Pancreas (tissue), 10 donors: ENCODE results near the gene PLEKHA5. TPM values are rescaled to one million over a fixed set of nuclear protein-coding genes. Genes with fewer than 3 reads are reported as not detected.

Experiments
- ATAC-seq, 4 donors: fragments of 200-7000 bp; cut with Tn5 transposase; one replicate each; pipeline versions ENCODE4 v1.8.0 to v1.9.1; 2020; ENCODE audit warnings: mild to moderate bottlenecking in 4 of 4, moderate library complexity in 4 of 4
- DNase-seq, 6 donors: peaks; one replicate each; pipeline ENCODE4 v3.0.0-alpha.2; 2020
- FAIRE-seq: peaks from 2 replicates; lab custom pipeline; 2012; peaks lifted over from hg19 to GRCh38; lab: Jason Lieb, UNC
- H3K27ac ChIP-seq, 4 donors: fragments of 200-600 bp; sonication (generic); 1 replicate in 3 of 4; 2 replicates in 1 of 4; pipeline versions ENCODE4 v1.5.0 to v1.8.0; 2020
- H3K27me3 ChIP-seq, 4 donors: fragments of 200-600 bp; one replicate each; pipeline ENCODE4 v1.8.0; 2021
- H3K36me3 ChIP-seq, 3 donors: fragments of 200-600 bp; sonication (generic) in 1 of 3; one replicate each; pipeline versions ENCODE4 v1.5.0 to v1.8.0; 2020 to 2021
- H3K4me1 ChIP-seq, 3 donors: fragments of 200-600 bp; one replicate each; pipeline ENCODE4 v1.8.0; 2021
- H3K4me3 ChIP-seq, 4 donors: fragments of 200-600 bp; sonication (generic) in 2 of 4; one replicate each; pipeline versions ENCODE4 v1.5.0 to v1.8.0; 2020 to 2021
- H3K9me3 ChIP-seq, 4 donors: fragments of 200-600 bp; one replicate each; pipeline ENCODE4 v1.8.0; 2021
- WGBS, 2 donors: extraction: QIAGEN DNeasy Blood & Tissue Kit; methylation state at CpG; one replicate each; pipeline ENCODE4 v1.1.7; 2013; 5-methylcytosine and 5-hydroxymethylcytosine counted together
- intact Hi-C, 3 donors: fragments of 100-400 bp; cut with DNase I; formaldehyde crosslinking; loops; one replicate each; pipeline versions ENCODE4 v1.11.1 to v1.14.2; 2022
- polyA plus RNA-seq, 2 donors: library from polyadenylated mRNA; stranded (reverse); fragments of 200-250 nt; gene quantifications; one replicate each; pipeline ENCODE4 v1.2.3, GENCODE V29; 2013
- total RNA-seq, 6 donors: library from RNA; stranded (reverse); fragmentation: NEBNext Ultra II Directional in 4 of 6; extraction: Animal tissue kit (Norgen Biotek cat#: 25700) in 4 of 6; gene quantifications; one replicate each; pipeline versions ENCODE4 v1.2.1 to v1.2.4, GENCODE V29; 2021 to 2023
- TF ChIP-seq, protein P1 (sequence below), 4 donors: fragments of 200-600 bp; sonication (generic) in 3 of 4; IDR thresholded peaks; one replicate each; pipeline versions ENCODE4 v1.5.0 to v1.8.0; 2021; ENCODE audit warnings: antibody characterized with exemption in 4 of 4
- donor health status: healthy with polysubstance abuse.
- donor health status: DM: no; HTN: no; CAD: no; lungs with moderate emphysema.
- donor health status: DM: no; HTN: no; CAD: no.
- donor health status: control.
- donor health status: control.
- donor health status: Bipolar disorder and iron deficiency.
- donor health status: DM: yes; HTN: yes; CAD: no.
- donor health status: DM: no; HTN: no; CAD: no.
- donor health status: DM: no; HTN: no; CAD: no.
- donor health status: DM: yes; HTN: yes; CAD: no.

Gene PLEKHA5
- total and polyA plus RNA-seq, 8 donors, result 10.3 to 26.4 (median 17.5) TPM

DNA sequence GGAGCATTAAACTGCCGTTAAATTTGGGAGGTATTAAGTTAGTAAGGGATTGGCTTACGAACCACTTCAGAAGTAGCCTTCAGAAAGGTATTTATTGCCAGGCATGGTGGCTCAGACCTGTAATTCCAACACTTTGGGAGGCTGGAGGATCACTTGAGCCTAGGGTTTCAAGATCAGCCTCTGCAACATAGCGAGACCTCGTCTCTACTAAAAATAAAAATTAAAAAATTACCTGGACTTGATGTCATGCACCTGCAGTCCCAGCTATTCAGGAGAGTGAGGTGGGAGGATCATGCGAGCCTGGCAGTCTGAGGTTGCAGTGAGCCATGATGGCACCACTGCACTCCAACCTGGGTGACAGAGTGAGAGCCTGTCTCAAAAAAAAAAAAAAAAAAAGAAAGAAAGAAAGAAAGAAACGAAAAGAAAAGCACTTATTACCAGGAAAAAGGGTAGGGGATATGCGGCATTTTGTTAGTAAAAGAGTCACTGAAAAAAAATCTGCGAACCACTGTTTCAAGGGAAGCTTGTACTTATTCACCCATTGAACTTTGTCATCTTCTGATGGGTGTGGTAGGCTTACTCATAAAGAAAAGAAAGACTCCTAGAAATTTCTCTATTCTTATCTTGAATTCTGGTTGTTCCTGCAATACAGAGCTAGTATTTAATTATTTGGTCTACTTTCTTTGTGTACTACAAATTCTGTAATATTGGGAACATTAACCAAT is 33.6 kb upstream of the PLEKHA5 start:
- Histone ChIP-seq H3K36me3 (no peaks in the 10 kb centered on the region), H3K9me3 (no peaks in the 10 kb centered on the region), H3K4me1 (peaks cover 0 to 10% (median 4%) of the 10 kb centered on the region in 3 donors), H3K27me3 (no peaks in the 10 kb centered on the region), H3K4me3 (no peak overlapping the region), H3K27ac (no peak overlapping the region)
- FAIRE-seq (no peak), ATAC-seq (peak in 1 of 4 donors; percentile 32), DNase-seq (no peak)
- TF ChIP-seq, protein P1, sequence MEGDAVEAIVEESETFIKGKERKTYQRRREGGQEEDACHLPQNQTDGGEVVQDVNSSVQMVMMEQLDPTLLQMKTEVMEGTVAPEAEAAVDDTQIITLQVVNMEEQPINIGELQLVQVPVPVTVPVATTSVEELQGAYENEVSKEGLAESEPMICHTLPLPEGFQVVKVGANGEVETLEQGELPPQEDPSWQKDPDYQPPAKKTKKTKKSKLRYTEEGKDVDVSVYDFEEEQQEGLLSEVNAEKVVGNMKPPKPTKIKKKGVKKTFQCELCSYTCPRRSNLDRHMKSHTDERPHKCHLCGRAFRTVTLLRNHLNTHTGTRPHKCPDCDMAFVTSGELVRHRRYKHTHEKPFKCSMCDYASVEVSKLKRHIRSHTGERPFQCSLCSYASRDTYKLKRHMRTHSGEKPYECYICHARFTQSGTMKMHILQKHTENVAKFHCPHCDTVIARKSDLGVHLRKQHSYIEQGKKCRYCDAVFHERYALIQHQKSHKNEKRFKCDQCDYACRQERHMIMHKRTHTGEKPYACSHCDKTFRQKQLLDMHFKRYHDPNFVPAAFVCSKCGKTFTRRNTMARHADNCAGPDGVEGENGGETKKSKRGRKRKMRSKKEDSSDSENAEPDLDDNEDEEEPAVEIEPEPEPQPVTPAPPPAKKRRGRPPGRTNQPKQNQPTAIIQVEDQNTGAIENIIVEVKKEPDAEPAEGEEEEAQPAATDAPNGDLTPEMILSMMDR (IDR thresholded peaks at IDR 0.05), result no peak
- 87 to 89% methylated on average over 8 of the region's 8 CpGs for WGBS, 2 donors
- intact Hi-C loops, result no loop called here

DNA sequence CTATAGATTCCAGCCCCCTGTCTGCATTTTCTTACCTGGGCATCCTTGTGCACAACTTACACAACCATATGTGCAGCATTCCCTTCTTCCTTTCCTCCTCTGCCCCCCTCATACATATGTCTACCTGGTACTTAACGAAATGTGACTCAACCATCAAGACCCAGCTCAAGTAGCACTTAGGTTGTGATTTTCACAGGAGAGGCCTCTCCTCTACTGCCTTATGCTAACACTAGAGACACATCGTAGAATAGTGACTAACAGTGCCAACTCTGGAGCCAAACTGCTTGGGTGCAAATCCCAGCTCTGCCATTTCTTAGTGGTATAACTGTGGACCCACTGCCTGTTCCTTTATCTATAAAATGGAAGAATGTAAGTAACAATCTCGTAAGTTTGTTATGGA is 24.1 kb upstream of the PLEKHA5 start:
- no peak for FAIRE-seq
- ATAC-seq, result no peak
- Histone ChIP-seq H3K9me3 (no peaks in the 10 kb centered on the region), H3K4me1 (no peaks in the 10 kb centered on the region), H3K27ac (no peak overlapping the region), H3K4me3 (no peak overlapping the region), H3K27me3 (no peaks in the 10 kb centered on the region), H3K36me3 (no peaks in the 10 kb centered on the region)
- no peak for DNase-seq
- 85 to 92% methylated on average over 3 of the region's 3 CpGs for whole genome bisulfite sequencing, 2 donors
- TF ChIP-seq, protein P1 (IDR thresholded peaks at IDR 0.05), result no peak
- intact Hi-C loops, result no loop called here

DNA sequence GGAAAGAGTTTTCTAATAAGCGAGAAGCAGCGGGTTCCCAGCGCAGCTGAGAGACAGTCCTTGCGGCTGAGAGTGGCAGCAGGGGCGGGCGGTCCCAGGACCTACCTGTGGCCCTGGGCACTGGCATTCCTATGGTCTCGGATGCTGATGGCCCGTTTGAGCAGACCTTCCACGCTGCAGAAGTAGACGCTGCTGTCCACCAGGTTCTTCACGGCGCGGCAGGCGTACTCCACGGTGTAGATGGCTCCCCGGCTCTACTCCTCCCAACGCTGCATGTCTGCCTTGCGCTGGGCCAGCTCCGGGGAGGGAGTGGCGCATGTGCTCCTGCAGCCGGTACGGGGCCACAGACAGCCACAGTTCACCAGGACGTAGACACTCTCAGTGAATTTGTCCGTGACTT is 21.8 kb upstream of the PLEKHA5 start:
- ATAC-seq, result no peak
- H3K9me3 ChIP-seq, result no peaks in the 10 kb centered on the region
- 96 to 97% methylated on average over 24 of the region's 24 CpGs for WGBS, 2 donors

DNA sequence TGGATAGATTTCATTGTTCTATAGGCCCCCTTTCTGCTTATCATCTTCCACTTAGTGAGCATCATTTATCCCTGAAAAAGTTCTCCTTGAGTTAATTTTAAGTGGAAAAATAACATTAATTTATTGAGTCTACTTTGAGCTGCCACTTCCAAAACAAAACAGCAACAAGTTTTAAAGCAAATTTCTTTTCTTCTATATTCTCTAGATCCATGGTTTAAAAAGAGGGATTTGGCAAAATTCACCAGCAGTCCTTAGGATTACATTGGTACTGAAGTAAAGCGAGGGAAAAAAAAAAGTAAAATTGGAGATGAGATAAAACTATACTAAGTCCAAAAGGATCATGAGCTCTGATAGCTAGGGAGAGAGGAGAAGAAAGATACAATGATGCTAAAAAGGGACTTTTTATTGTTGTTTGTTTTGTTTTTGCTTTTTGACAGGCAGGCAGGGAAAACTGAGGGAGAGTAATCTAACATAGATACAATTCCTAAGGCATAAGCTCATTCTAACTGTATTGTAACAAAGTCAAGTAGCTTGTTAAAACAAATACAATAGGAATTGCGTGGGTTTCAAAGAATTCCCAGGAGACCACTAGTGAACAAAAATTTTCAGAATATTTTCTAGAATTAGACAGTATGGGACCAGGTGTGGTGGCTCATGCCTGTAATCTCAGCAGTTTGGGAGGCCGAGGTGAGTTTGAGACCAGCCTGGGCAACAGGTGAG is 19.2 kb upstream of the PLEKHA5 start:
- no peaks in the 10 kb centered on the region for H3K27me3 ChIP-seq
- H3K36me3 ChIP-seq, result no peaks in the 10 kb centered on the region
- 86 to 90% methylated on average over 3 of the region's 3 CpGs for WGBS, 2 donors
- no peak for DNase-seq
- ATAC-seq, result no peak
- TF ChIP-seq, protein P1 (IDR thresholded peaks at IDR 0.05), result no peak
- intact Hi-C loops, result no loop called here
- no peaks in the 10 kb centered on the region for H3K9me3 ChIP-seq
- FAIRE-seq, result no peak
- H3K4me3 ChIP-seq, result no peak overlapping the region
- no peaks in the 10 kb centered on the region for H3K4me1 ChIP-seq
- H3K27ac ChIP-seq, result no peak overlapping the region

More for the DNA sequence above, 21.8 kb upstream of the PLEKHA5 start:
- H3K4me3 ChIP-seq, result no peak overlapping the region
- intact Hi-C loops, result no loop called here
- no peaks in the 10 kb centered on the region for H3K36me3 ChIP-seq
- TF ChIP-seq, protein P1 (IDR thresholded peaks at IDR 0.05), result no peak
- no peaks in the 10 kb centered on the region for H3K4me1 ChIP-seq
- H3K27me3 ChIP-seq, result no peaks in the 10 kb centered on the region
- no peak for FAIRE-seq
- no peak overlapping the region for H3K27ac ChIP-seq
- no peak for DNase-seq

DNA sequence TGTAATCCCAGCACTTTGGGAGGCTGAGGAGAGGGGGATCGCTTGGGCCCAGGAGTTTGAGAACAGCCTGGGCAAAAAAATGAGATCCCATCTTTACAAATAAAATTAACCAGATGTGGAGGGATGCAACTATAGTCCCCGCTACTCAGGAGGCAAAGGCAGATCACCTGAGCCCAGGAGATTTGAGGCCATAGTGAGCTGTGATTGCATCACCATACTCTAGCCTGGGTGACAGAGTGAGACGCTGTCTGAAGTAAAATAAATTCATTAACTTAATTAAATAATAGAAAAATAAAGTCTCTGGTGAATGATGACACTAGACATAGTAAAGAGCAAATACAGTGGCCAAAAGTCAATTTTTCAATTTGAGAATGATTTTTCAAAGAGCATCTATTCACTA is 16.1 kb upstream of the PLEKHA5 start:
- ATAC-seq, result no peak
- no peak for DNase-seq
- Histone ChIP-seq H3K27ac (no peak overlapping the region), H3K4me3 (no peak overlapping the region), H3K4me1 (no peaks in the 10 kb centered on the region), H3K36me3 (no peaks in the 10 kb centered on the region), H3K27me3 (no peaks in the 10 kb centered on the region), H3K9me3 (no peaks in the 10 kb centered on the region)
- WGBS, 2 donors, result 90 to 95% methylated on average over 3 of the region's 3 CpGs
- intact Hi-C loops, result no loop called here
- TF ChIP-seq, protein P1 (IDR thresholded peaks at IDR 0.05), result no peak
- no peak for FAIRE-seq
